Stimulated activated naive CD8-positive, alpha-beta T cell treated with anti-CD3 and anti-CD28 coated beads, Interleukin-15, Interleukin-2, amounts not matched to agents 100 ng/mL and 50 ng/mL, for 24 hours (primary cell): Measurements from ENCODE around the gene BRF1.

ENCODE experiments used
- H3K27ac Mint-ChIP-seq: one replicate; pipeline ENCODE4 v1.8.0; 2021; ENCODE audit warnings: mild to moderate bottlenecking, mixed read lengths
- H3K27me3 Mint-ChIP-seq: one replicate; pipeline ENCODE4 v1.8.0; 2021; ENCODE audit warnings: mixed read lengths
- H3K36me3 Mint-ChIP-seq: one replicate; pipeline ENCODE4 v1.8.0; 2021; ENCODE audit warnings: low read depth, mixed read lengths
- H3K4me1 Mint-ChIP-seq: one replicate; pipeline ENCODE4 v1.8.0; 2021; ENCODE audit warnings: low read depth, mixed read lengths
- H3K4me3 Mint-ChIP-seq: one replicate; pipeline ENCODE4 v1.8.0; 2021; ENCODE audit warnings: mild to moderate bottlenecking, mixed read lengths
- H3K9me3 Mint-ChIP-seq: one replicate; pipeline ENCODE4 v1.8.0; 2021; ENCODE audit warnings: mixed read lengths

BRF1 gene

GRCh38 chr14:105179191-105179590 lies 121.6 kb downstream of the BRF1 start:
- H3K36me3 Mint-ChIP-seq, result no peaks in the 10 kb centered on the region
- no peaks in the 10 kb centered on the region for H3K9me3 Mint-ChIP-seq
- no peak overlapping the region for H3K4me3 Mint-ChIP-seq
- no peaks in the 10 kb centered on the region for H3K27me3 Mint-ChIP-seq
- H3K27ac Mint-ChIP-seq, result no peak overlapping the region
- peaks cover 15% of the 10 kb centered on the region for H3K4me1 Mint-ChIP-seq

- Mint-ChIP-seq H3K4me1 (peaks cover 16% of the 10 kb centered on the region), H3K27ac (no peak overlapping the region), H3K36me3 (no peaks in the 10 kb centered on the region), H3K27me3 (no peaks in the 10 kb centered on the region), H3K9me3 (no peaks in the 10 kb centered on the region), H3K4me3 (no peak overlapping the region)
These were observed 122.0 kb downstream of the BRF1 start for GRCh38 chr14:105178868-105179140.

- no peaks in the 10 kb centered on the region for H3K27me3 Mint-ChIP-seq
- H3K9me3 Mint-ChIP-seq, result no peaks in the 10 kb centered on the region
- H3K4me3 Mint-ChIP-seq, result no peak overlapping the region
- no peak overlapping the region for H3K27ac Mint-ChIP-seq
- peaks cover 16% of the 10 kb centered on the region for H3K4me1 Mint-ChIP-seq
- H3K36me3 Mint-ChIP-seq, result no peaks in the 10 kb centered on the region
These were observed 122.5 kb downstream of the BRF1 start for GRCh38 chr14:105178069-105178867.

- H3K27me3 Mint-ChIP-seq, result no peaks in the 10 kb centered on the region
- H3K36me3 Mint-ChIP-seq, result no peaks in the 10 kb centered on the region
- H3K4me3 Mint-ChIP-seq, result no peak overlapping the region
- peaks cover 13% of the 10 kb centered on the region for H3K4me1 Mint-ChIP-seq
- no peaks in the 10 kb centered on the region for H3K9me3 Mint-ChIP-seq
- H3K27ac Mint-ChIP-seq, result no peak overlapping the region
These were observed 123.7 kb downstream of the BRF1 start for GRCh38 chr14:105177082-105177481.

- Mint-ChIP-seq H3K36me3 (no peaks in the 10 kb centered on the region), H3K9me3 (no peaks in the 10 kb centered on the region), H3K27me3 (no peaks in the 10 kb centered on the region), H3K4me3 (no peak overlapping the region), H3K4me1 (peaks cover 11% of the 10 kb centered on the region), H3K27ac (no peak overlapping the region)
These were observed 124.3 kb downstream of the BRF1 start for GRCh38 chr14:105176513-105176912.

GRCh38 chr14:105173901-105174894 lies 126.6 kb downstream of the BRF1 start:
- Mint-ChIP-seq H3K27me3 (peaks cover 13% of the 10 kb centered on the region), H3K4me1 (peaks cover 23% of the 10 kb centered on the region), H3K9me3 (no peaks in the 10 kb centered on the region), H3K36me3 (no peaks in the 10 kb centered on the region), H3K27ac (no peak overlapping the region), H3K4me3 (no peak overlapping the region)

GRCh38 chr14:105173145-105173544 lies 127.7 kb downstream of the BRF1 start:
- Mint-ChIP-seq H3K27me3 (peaks cover 14% of the 10 kb centered on the region), H3K4me1 (peaks cover 23% of the 10 kb centered on the region)

GRCh38 chr14:105172476-105172875 lies 128.3 kb downstream of the BRF1 start:
- H3K4me3 Mint-ChIP-seq, result no peak overlapping the region
- H3K4me1 Mint-ChIP-seq, result peaks cover 23% of the 10 kb centered on the region
- H3K27ac Mint-ChIP-seq, result no peak overlapping the region
- H3K27me3 Mint-ChIP-seq, result peaks cover 14% of the 10 kb centered on the region
- no peaks in the 10 kb centered on the region for H3K9me3 Mint-ChIP-seq
- H3K36me3 Mint-ChIP-seq, result no peaks in the 10 kb centered on the region

More at GRCh38 chr14:105173145-105173544, 127.7 kb downstream of the BRF1 start:
- H3K9me3 Mint-ChIP-seq, result no peaks in the 10 kb centered on the region
- H3K4me3 Mint-ChIP-seq, result no peak overlapping the region
- H3K27ac Mint-ChIP-seq, result no peak overlapping the region
- no peaks in the 10 kb centered on the region for H3K36me3 Mint-ChIP-seq

GRCh38 chr14:105171004-105171673 lies 129.7 kb downstream of the BRF1 start:
- Mint-ChIP-seq H3K27ac (no peak overlapping the region), H3K9me3 (no peaks in the 10 kb centered on the region), H3K36me3 (no peaks in the 10 kb centered on the region), H3K4me1 (peaks cover 23% of the 10 kb centered on the region), H3K27me3 (peaks cover 22% of the 10 kb centered on the region), H3K4me3 (no peak overlapping the region)

- Mint-ChIP-seq H3K9me3 (no peaks in the 10 kb centered on the region), H3K36me3 (no peaks in the 10 kb centered on the region), H3K27ac (no peak overlapping the region), H3K27me3 (peaks cover 22% of the 10 kb centered on the region), H3K4me3 (peak overlapping the region; percentile 52), H3K4me1 (peaks cover 22% of the 10 kb centered on the region)
These were observed 130.8 kb downstream of the BRF1 start for GRCh38 chr14:105169776-105170655.

- Mint-ChIP-seq H3K4me3 (peak overlapping the region; percentile 52), H3K27ac (no peak overlapping the region), H3K9me3 (no peaks in the 10 kb centered on the region), H3K4me1 (peaks cover 12% of the 10 kb centered on the region), H3K36me3 (no peaks in the 10 kb centered on the region), H3K27me3 (peaks cover 22% of the 10 kb centered on the region)
These were observed 131.8 kb downstream of the BRF1 start for GRCh38 chr14:105168979-105169507.

GRCh38 chr14:105168496-105168978 lies 132.3 kb downstream of the BRF1 start, which contains the start of gene JAG2:
TSS of gene JAG2 (minus strand) at chr14:105168776. CDS start at chr14:105168420, 356 bp downstream.
- Mint-ChIP-seq H3K4me1 (peaks cover 12% of the 10 kb centered on the region), H3K9me3 (no peaks in the 10 kb centered on the region), H3K27ac (no peak within 1 kb of the TSS), H3K36me3 (no peaks in the 10 kb centered on the region), H3K27me3 (peaks cover 22% of the 10 kb centered on the region), H3K4me3 (peak within 1 kb of the TSS; percentile 52)

- no peaks in the 10 kb centered on the region for H3K9me3 Mint-ChIP-seq
- no peak overlapping the region for H3K27ac Mint-ChIP-seq
- H3K4me1 Mint-ChIP-seq, result peaks cover 12% of the 10 kb centered on the region
- H3K4me3 Mint-ChIP-seq, result peak overlapping the region; percentile 30
- no peaks in the 10 kb centered on the region for H3K36me3 Mint-ChIP-seq
- peaks cover 22% of the 10 kb centered on the region for H3K27me3 Mint-ChIP-seq
These were observed 132.7 kb downstream of the BRF1 start for GRCh38 chr14:105168093-105168420.
